HCT116 (cell line): ENCODE measurements around the gene GPR3. TPM values are rescaled to one million over a fixed set of nuclear protein-coding genes. Genes with fewer than 3 reads are reported as not detected.

Experiments
- ATAC-seq: fragments of 200-7000 bp; cut with Tn5 transposase; 2 replicates; pipeline ENCODE4 v1.9.1; 2020; ENCODE audit warnings: mild to moderate bottlenecking, moderate library complexity
- BruUV-seq: library from RNA; stranded (reverse); fragments of 400-500 nt; replicated peaks from 2 replicates; lab custom pipeline; 2021; lab: Mats Ljungman, UMichigan
- CTCF ChIA-PET: fragments of 300-600 bp; sonication (Branson Sonifier 250); formaldehyde crosslinking; loops from one replicate; lab custom pipeline; 2021; ENCODE audit warnings: antibody characterized with exemption; lab: Charles Lee
- POLR2A ChIA-PET: fragments of 300-600, 350-600 bp; sonication (Branson Sonifier 250); formaldehyde crosslinking; loops from one replicate; lab custom pipeline; 2021; ENCODE audit warnings: antibody characterized with exemption; lab: Charles Lee
- RAD21 ChIA-PET, 2 experiments: fragments of 300-600 bp; sonication (Branson Sonifier 250); formaldehyde crosslinking; loops; one replicate each; lab custom pipeline; 2023; ENCODE audit warnings: low total read pairs in 2 of 2; ENCODE audit not compliant: uncharacterized antibody in 2 of 2, unreplicated experiment in 2 of 2, low non-redundant PET in 1 of 2; lab: Charles Lee
- DNase-seq: peaks from one replicate; pipeline ENCODE4 v3.0.0-alpha.2; 2010; ENCODE audit warnings: low read depth, low spot score
- H2AFZ ChIP-seq: fragments of 200-600 bp; shearing (Covaris generic), sonication (generic); 2 replicates; pipeline ENCODE4 v1.6.1; 2017; ENCODE audit warnings: low read depth, mixed run types, mixed read lengths, antibody characterized with exemption, low read length; ENCODE audit not compliant: poor library complexity, severe bottlenecking
- H3K27ac ChIP-seq: 2 replicates; pipeline ENCODE4 v1.5.1; 2012; ENCODE audit warnings: low read depth, low read length
- H3K27me3 ChIP-seq: fragments of 200-600 bp; sonication (generic); 2 replicates; pipeline ENCODE4 v1.6.1; 2016; ENCODE audit warnings: mixed run types, low read length, mixed read lengths; ENCODE audit not compliant: insufficient read depth
- H3K36me3 ChIP-seq, 2 experiments: fragments of 200-500 bp in 1 of 2; fragments of 200-600 bp in 1 of 2; sonication (Bioruptor generic) in 1 of 2; sonication (generic) in 1 of 2; 2 replicates each; pipeline versions ENCODE4 v1.5.1 to v1.6.1; 2014 to 2016; ENCODE audit warnings: low read length in 2 of 2, inconsistent platforms in 1 of 2, mixed read lengths in 1 of 2, mixed run types in 1 of 2; ENCODE audit not compliant: insufficient read depth in 2 of 2, control insufficient read depth in 1 of 2
- H3K4me1 ChIP-seq, 2 experiments: fragments of 200-600 bp in 1 of 2; sonication (generic) in 1 of 2; 2 replicates each; pipeline versions ENCODE4 v1.5.1 to v1.6.1; 2012 to 2017; ENCODE audit warnings: low read length in 2 of 2, inconsistent platforms in 1 of 2, mild to moderate bottlenecking in 1 of 2, mixed read lengths in 1 of 2, mixed run types in 1 of 2, moderate library complexity in 1 of 2; ENCODE audit not compliant: insufficient read depth in 2 of 2, control insufficient read depth in 1 of 2
- H3K4me2 ChIP-seq: fragments of 200-600 bp; sonication (generic); 2 replicates; pipeline ENCODE4 v1.6.1; 2017; ENCODE audit warnings: mixed run types, low read length, mixed read lengths
- H3K4me3 ChIP-seq, 2 experiments: fragments of 200-600 bp in 1 of 2; sonication (generic) in 1 of 2; replicated peaks in 1 of 2; 2 replicates each; pipeline ENCODE4 v1.5.1; 2011 to 2016; ENCODE audit warnings: low read length in 2 of 2, control low read depth in 1 of 2, low read depth in 1 of 2, mild to moderate bottlenecking in 1 of 2, mixed read lengths in 1 of 2, mixed run types in 1 of 2
- H3K79me2 ChIP-seq: fragments of 200-600 bp; sonication (generic); 2 replicates; pipeline ENCODE4 v1.6.1; 2017; ENCODE audit warnings: mild to moderate bottlenecking, mixed run types, low read length, moderate library complexity, mixed read lengths; ENCODE audit not compliant: insufficient read depth
- H3K9ac ChIP-seq: fragments of 200-600 bp; sonication (generic); 2 replicates; pipeline ENCODE4 v1.6.1; 2016; ENCODE audit warnings: low read length, mixed read lengths
- H3K9me2 ChIP-seq: fragments of 200-600 bp; sonication (generic), shearing (Covaris generic); 2 replicates; pipeline ENCODE4 v1.6.1; 2017; ENCODE audit warnings: mixed run types, mild to moderate bottlenecking, moderate library complexity; ENCODE audit not compliant: insufficient read depth
- H3K9me3 ChIP-seq, 2 experiments: fragments of 200-500 bp in 1 of 2; fragments of 200-600 bp in 1 of 2; sonication (Bioruptor generic) in 1 of 2; sonication (generic) in 1 of 2; 2 replicates each; pipeline ENCODE4 v1.6.1; 2014 to 2017; ENCODE audit warnings: low read length in 2 of 2, mixed read lengths in 2 of 2, inconsistent platforms in 1 of 2, low read depth in 1 of 2, mild to moderate bottlenecking in 1 of 2, mixed run types in 1 of 2, moderate library complexity in 1 of 2; ENCODE audit not compliant: control insufficient read depth in 1 of 2, insufficient read depth in 1 of 2
- H4K20me1 ChIP-seq: fragments of 200-600 bp; sonication (generic), shearing (Covaris generic); 2 replicates; pipeline ENCODE4 v1.6.1; 2017; ENCODE audit warnings: mixed run types, mild to moderate bottlenecking, moderate library complexity; ENCODE audit not compliant: insufficient read depth
- CBX3 ChIP-seq: IDR thresholded peaks from 2 replicates; pipeline ENCODE4 v1.6.1; 2012; ENCODE audit warnings: low read depth
- CEBPB ChIP-seq: IDR thresholded peaks from 2 replicates; pipeline ENCODE4 v1.6.1; 2012; ENCODE audit warnings: low read depth
- EGR1 ChIP-seq: IDR thresholded peaks from 2 replicates; pipeline ENCODE4 v1.6.1; 2012; ENCODE audit warnings: low read depth
- ELF1 ChIP-seq: IDR thresholded peaks from 2 replicates; pipeline ENCODE4 v1.6.1; 2012; ENCODE audit warnings: low read depth, borderline replicate concordance
- EZH2 ChIP-seq: fragments of 200-600 bp; sonication (generic); IDR thresholded peaks from 2 replicates; pipeline ENCODE4 v1.6.1; 2017; ENCODE audit warnings: antibody characterized with exemption, mixed run types
- EZH2phosphoT487 ChIP-seq: fragments of 200-600 bp; IDR thresholded peaks from 2 replicates; pipeline ENCODE4 v1.6.1; 2018; ENCODE audit warnings: antibody characterized with exemption, borderline replicate concordance
- FOSL1 ChIP-seq: IDR thresholded peaks from 2 replicates; pipeline ENCODE4 v1.6.1; 2012; ENCODE audit warnings: low read depth
- JUND ChIP-seq: IDR thresholded peaks from 2 replicates; pipeline ENCODE4 v1.6.1; 2012
- POLR2A ChIP-seq: IDR thresholded peaks from 2 replicates; pipeline ENCODE4 v1.7.0; 2011; ENCODE audit warnings: borderline replicate concordance; ENCODE audit not compliant: insufficient read depth, insufficient read length; ENCODE audit errors: extremely low read depth
- SIN3A ChIP-seq: IDR thresholded peaks from 2 replicates; pipeline ENCODE4 v1.6.1; 2012; ENCODE audit warnings: low read depth
- SP1 ChIP-seq: IDR thresholded peaks from 2 replicates; pipeline ENCODE4 v1.6.1; 2012; ENCODE audit warnings: low read depth
- SRF ChIP-seq: IDR thresholded peaks from 2 replicates; pipeline ENCODE4 v1.6.1; 2012; ENCODE audit warnings: low read depth
- TCF7L2 ChIP-seq: IDR thresholded peaks from 2 replicates; pipeline ENCODE4 v1.7.0; 2011; ENCODE audit warnings: borderline replicate concordance, inconsistent platforms; ENCODE audit not compliant: insufficient read depth, insufficient read length; ENCODE audit errors: extremely low read depth
- YY1 ChIP-seq: IDR thresholded peaks from 2 replicates; pipeline ENCODE4 v1.6.1; 2011; ENCODE audit warnings: low read length, low read depth, moderate library complexity, mild to moderate bottlenecking; ENCODE audit not compliant: insufficient replicate concordance; ENCODE audit errors: extremely low read depth
- ZFX ChIP-seq: fragments of 450-650 bp; IDR thresholded peaks from 2 replicates; pipeline ENCODE4 v1.6.1; 2017
- ZNF274 ChIP-seq: fragments of 200-500 bp; sonication (Bioruptor generic); IDR thresholded peaks from 2 replicates; pipeline ENCODE4 v1.6.1; 2014; ENCODE audit warnings: mild to moderate bottlenecking, low read depth, low read length, inconsistent platforms
- intact Hi-C: fragments of 100-400 bp; cut with micrococcal nuclease; formaldehyde crosslinking; loops from 2 replicates; pipeline ENCODE4 v1.10.0; 2022
- total RNA-seq: library from RNA; stranded (reverse); gene quantifications from one replicate; pipeline ENCODE4 v1.2.1, GENCODE V29; 2021; ENCODE audit not compliant: unreplicated experiment
- TF ChIP-seq, protein P1 (sequence below): IDR thresholded peaks from 2 replicates; pipeline ENCODE4 v1.6.1; 2012
- TF ChIP-seq, protein P2 (sequence below), 3 experiments: fragments of 200-600 bp in 1 of 3; sonication (generic) in 1 of 3; IDR thresholded peaks in 2 of 3; conservative IDR thresholded peaks in 1 of 3; 2 replicates each; pipeline ENCODE4 v1.5.1; 2012 to 2017; ENCODE audit warnings: low read depth in 2 of 3, low read length in 2 of 3, antibody characterized with exemption in 1 of 3, borderline replicate concordance in 1 of 3, control low read depth in 1 of 3, mild to moderate bottlenecking in 1 of 3, mixed read lengths in 1 of 3, mixed run types in 1 of 3, moderate library complexity in 1 of 3; ENCODE audit not compliant: insufficient read depth in 1 of 3
- TF ChIP-seq, protein P3 (sequence below): IDR thresholded peaks from 2 replicates; pipeline ENCODE4 v1.6.1; 2011; ENCODE audit warnings: mild to moderate bottlenecking, low read length, moderate library complexity; ENCODE audit not compliant: insufficient replicate concordance; ENCODE audit errors: extremely low read depth
- TF ChIP-seq, protein P4 (sequence below): IDR thresholded peaks from 2 replicates; pipeline ENCODE4 v1.6.1; 2012; ENCODE audit warnings: low read depth

Gene GPR3
- total RNA-seq, 1 experiment from 2014 or later = 2.8 TPM

DNA sequence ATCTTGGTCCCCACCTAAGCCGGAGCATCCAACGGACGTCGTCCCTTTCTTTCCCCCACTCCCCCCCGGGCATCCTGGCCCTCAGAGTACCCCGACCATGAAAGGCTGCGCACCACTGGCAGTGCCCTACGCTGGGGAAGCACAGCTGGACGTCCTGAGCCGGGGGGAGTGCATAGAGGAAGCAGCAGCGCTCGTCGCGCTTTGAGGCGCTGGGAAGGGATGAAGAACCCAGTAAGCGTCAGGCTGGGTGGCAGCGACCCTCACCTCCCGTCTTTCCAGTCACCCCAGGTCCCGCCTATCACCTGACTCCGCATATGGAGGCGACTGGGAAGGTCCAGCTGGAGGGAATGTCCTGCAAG is 31.4 kb upstream of the GPR3 start:
- peaks cover 3% of the 10 kb centered on the region; the same call in 1 of the 2 replicates for H3K79me2 ChIP-seq
- BruUV-seq = no TSS peak

More for the DNA sequence above, 31.4 kb upstream of the GPR3 start:
- ChIA-PET CTCF (interaction anchor here (0.6 kb wide), 1 partner anchor 59 kb away, joined by 3 read pairs; no protein-coding TSS in a partner anchor), RAD21 (no interaction called here), POLR2A (no interaction called here)
- no peak overlapping the region for H3K9ac ChIP-seq
- no peak overlapping the region for H3K27ac ChIP-seq
- no peak overlapping the region for H2AFZ ChIP-seq
- ATAC-seq = no peak
- peaks cover 12 to 26% of the 10 kb centered on the region in 2 experiments; a peak in 3 of 4 replicates for H3K4me1 ChIP-seq
- no peaks in the 10 kb centered on the region for H3K9me3 ChIP-seq
- no peaks in the 10 kb centered on the region for H3K27me3 ChIP-seq
- H3K36me3 ChIP-seq = peaks cover 0 to 4% of the 10 kb centered on the region in 2 experiments; a peak in 1 of 4 replicates
- no peaks in the 10 kb centered on the region for H4K20me1 ChIP-seq
- TF ChIP-seq ZFX (no peak), SRF (no peak), EZH2phosphoT487 (no peak), EZH2 (no peak), YY1 (no peak), SIN3A (no peak), CEBPB (no peak), TCF7L2 (no peak), CBX3 (no peak), JUND (no peak), FOSL1 (no peak), SP1 (no peak), EGR1 (no peak), ELF1 (no peak), POLR2A (no peak), ZNF274 (no peak)
- TF ChIP-seq, protein P1, sequence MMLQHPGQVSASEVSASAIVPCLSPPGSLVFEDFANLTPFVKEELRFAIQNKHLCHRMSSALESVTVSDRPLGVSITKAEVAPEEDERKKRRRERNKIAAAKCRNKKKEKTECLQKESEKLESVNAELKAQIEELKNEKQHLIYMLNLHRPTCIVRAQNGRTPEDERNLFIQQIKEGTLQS = no peak
- TF ChIP-seq, protein P2, sequence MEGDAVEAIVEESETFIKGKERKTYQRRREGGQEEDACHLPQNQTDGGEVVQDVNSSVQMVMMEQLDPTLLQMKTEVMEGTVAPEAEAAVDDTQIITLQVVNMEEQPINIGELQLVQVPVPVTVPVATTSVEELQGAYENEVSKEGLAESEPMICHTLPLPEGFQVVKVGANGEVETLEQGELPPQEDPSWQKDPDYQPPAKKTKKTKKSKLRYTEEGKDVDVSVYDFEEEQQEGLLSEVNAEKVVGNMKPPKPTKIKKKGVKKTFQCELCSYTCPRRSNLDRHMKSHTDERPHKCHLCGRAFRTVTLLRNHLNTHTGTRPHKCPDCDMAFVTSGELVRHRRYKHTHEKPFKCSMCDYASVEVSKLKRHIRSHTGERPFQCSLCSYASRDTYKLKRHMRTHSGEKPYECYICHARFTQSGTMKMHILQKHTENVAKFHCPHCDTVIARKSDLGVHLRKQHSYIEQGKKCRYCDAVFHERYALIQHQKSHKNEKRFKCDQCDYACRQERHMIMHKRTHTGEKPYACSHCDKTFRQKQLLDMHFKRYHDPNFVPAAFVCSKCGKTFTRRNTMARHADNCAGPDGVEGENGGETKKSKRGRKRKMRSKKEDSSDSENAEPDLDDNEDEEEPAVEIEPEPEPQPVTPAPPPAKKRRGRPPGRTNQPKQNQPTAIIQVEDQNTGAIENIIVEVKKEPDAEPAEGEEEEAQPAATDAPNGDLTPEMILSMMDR (IDR thresholded peaks at IDR 0.05 in 2 of 3, conservative IDR thresholded peaks at IDR 0.05 in 1 of 3; ENCODE audit: borderline replicate concordance in 1 of 3, insufficient read depth in 1 of 3, low read depth in 2 of 3, low read length in 2 of 3) = no peak
- TF ChIP-seq, protein P3, sequence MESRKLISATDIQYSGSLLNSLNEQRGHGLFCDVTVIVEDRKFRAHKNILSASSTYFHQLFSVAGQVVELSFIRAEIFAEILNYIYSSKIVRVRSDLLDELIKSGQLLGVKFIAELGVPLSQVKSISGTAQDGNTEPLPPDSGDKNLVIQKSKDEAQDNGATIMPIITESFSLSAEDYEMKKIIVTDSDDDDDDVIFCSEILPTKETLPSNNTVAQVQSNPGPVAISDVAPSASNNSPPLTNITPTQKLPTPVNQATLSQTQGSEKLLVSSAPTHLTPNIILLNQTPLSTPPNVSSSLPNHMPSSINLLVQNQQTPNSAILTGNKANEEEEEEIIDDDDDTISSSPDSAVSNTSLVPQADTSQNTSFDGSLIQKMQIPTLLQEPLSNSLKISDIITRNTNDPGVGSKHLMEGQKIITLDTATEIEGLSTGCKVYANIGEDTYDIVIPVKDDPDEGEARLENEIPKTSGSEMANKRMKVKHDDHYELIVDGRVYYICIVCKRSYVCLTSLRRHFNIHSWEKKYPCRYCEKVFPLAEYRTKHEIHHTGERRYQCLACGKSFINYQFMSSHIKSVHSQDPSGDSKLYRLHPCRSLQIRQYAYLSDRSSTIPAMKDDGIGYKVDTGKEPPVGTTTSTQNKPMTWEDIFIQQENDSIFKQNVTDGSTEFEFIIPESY = no peak
- TF ChIP-seq, protein P4, sequence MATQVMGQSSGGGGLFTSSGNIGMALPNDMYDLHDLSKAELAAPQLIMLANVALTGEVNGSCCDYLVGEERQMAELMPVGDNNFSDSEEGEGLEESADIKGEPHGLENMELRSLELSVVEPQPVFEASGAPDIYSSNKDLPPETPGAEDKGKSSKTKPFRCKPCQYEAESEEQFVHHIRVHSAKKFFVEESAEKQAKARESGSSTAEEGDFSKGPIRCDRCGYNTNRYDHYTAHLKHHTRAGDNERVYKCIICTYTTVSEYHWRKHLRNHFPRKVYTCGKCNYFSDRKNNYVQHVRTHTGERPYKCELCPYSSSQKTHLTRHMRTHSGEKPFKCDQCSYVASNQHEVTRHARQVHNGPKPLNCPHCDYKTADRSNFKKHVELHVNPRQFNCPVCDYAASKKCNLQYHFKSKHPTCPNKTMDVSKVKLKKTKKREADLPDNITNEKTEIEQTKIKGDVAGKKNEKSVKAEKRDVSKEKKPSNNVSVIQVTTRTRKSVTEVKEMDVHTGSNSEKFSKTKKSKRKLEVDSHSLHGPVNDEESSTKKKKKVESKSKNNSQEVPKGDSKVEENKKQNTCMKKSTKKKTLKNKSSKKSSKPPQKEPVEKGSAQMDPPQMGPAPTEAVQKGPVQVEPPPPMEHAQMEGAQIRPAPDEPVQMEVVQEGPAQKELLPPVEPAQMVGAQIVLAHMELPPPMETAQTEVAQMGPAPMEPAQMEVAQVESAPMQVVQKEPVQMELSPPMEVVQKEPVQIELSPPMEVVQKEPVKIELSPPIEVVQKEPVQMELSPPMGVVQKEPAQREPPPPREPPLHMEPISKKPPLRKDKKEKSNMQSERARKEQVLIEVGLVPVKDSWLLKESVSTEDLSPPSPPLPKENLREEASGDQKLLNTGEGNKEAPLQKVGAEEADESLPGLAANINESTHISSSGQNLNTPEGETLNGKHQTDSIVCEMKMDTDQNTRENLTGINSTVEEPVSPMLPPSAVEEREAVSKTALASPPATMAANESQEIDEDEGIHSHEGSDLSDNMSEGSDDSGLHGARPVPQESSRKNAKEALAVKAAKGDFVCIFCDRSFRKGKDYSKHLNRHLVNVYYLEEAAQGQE = no peak
- H3K9me2 ChIP-seq = no peaks in the 10 kb centered on the region
- H3K4me3 ChIP-seq = no peak overlapping the region
- H3K4me2 ChIP-seq = no peak overlapping the region
- DNase-seq = no peak
- intact Hi-C loops = no loop called here
